GM18508 (cell line): ENCODE measurements around the gene ATG4D.
"Not testable (repeated sequence)": the region's sequence is repeated elsewhere in the genome, so short reads cannot be mapped to it uniquely, and the experiment has no call there.

Source experiments
- ATAC-seq: cut with Tn5 transposase; IDR thresholded peaks from one replicate; pipeline ENCODE4 v1.9.1; 2021; ENCODE audit warnings: moderate number of reproducible peaks; ENCODE audit not compliant: insufficient read depth, unreplicated experiment

The ATG4D gene

DNA sequence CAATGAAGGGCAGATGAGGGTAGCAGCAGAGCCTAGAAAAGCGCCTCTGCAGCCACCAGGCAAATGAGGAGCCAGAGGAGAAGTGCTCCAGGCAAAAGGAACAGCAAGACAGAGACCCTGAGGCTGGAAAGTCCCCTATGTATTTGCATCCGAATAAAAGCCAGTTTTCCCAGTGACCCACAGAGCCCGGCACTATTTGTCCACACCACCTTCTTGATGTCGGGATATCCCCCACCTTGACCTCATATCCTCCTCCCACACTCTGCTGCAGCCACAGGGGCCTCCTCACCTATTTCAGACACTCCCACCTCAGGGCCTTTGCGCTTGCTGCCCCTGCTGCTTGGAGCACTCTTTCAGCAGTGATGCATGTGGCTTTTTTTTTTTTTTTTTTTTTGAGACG, 6.6 kb downstream of the ATG4D start:
- no peak for ATAC-seq

- not testable (repeated sequence) for ATAC-seq
These were observed 7.3 kb downstream of the ATG4D start for GRCh38 chr19:10551006-10551405.

DNA sequence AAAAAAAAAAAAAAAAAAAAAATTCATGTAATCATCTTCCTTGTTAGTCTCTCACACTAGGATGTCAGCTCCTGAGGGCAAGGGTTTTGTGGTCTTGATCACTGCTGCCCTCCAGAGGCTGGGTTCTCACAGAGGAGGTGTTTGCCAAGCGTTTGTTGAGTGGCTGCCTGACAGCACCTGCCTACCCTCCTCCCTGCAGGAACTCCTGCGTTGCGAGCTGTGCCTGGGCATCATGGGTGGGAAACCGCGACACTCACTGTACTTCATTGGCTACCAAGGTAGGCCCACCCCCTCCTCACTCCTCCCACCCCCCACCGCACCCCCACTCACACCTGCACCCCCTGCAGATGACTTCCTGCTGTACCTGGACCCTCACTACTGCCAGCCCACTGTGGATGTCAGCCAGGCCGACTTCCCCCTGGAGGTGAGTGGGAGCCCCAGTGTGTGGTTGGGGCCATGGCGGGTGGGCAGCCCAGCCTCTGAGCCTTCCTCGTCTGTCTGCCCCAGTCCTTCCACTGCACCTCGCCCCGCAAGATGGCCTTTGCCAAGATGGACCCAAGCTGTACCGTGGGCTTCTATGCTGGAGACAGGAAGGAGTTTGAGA, 8.1 kb downstream of the ATG4D start:
- no peak for ATAC-seq

DNA sequence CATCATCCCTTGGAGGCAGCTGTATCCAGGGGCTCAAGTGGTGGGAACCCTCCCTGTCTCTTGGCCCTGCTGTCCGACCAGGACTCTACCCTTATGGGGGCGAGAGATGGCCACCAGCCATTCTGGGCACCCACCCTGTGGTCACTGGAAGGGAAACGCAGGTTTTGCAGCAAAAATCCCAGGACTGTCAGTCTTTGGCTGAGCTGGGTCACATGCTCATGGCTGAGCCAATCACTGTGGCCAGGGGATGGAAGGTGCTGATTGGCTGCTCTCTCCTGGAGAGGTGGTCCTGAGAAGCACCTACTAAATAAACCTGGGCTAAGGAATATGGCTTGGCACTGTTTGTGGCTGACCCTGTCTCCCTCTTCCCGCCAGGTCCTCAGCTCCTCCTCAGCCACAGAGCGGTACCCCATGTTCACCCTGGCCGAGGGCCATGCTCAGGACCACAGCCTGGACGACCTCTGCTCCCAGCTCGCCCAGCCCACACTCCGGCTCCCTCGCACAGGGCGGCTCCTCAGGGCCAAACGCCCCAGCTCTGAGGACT, 8.9 kb downstream of the ATG4D start:
- ATAC-seq, result no peak

GRCh38 chr19:10553087-10553667, 9.5 kb downstream of the ATG4D start:
- ATAC-seq, result no peak

- no peak for ATAC-seq
These were observed 10.3 kb downstream of the ATG4D start for GRCh38 chr19:10553943-10554381.

DNA sequence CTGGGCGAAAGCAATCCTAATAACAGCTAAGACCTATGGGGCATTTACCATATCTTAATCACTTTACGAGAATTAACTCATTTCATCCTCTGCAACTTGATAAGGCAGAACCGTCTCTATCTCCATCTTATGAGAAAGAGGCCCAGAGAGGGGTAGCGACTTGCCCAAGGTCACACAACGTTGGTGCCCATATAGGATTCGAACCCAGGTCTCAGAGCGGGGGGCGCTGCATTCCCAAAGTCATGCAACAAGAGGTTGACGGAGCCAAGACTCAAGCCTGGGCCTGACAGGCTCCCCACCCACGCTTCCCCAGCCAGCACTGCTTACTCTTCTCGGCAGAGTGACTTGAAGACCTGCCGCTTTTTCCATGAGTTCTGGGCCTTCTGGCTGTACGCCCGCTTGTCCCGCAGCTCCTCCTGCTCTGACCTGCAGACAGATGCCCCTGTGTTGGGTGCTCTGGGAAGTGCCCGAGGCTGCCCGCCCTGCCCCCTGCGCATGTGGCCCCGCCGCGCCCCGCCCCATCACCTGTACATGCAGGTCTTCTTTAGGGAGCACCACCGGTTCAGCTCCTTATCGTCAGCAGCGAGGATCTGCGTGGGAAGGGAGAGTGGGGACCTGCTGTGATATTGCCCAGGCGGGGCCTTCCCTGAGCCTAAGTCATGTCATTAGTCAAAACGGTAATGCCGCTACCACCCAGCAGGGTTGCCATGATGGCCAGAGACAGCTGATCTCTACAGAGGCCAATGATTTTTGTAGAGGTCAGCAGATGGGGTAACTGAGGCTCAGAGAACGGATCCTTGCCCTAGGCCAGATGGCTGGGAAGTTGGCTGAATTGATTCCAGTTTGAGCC, 11.3 kb downstream of the ATG4D start:
- ATAC-seq, result no peak

DNA sequence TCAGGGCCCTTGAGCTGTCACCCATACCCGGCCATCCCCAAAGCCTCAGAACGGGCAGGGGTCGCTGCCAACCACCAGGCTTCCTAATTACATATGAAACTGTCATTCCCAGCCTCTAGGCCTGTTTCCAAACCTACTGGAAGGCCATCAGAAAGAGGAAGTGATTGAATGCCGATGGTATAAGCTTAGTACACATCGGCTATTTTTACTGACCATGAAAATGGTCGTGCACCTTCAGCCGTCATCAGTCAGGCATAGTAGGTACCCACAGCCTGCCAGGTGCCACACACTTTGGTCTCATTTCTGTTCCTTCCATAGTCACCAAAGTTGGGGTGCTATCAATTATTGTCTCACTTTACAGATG, 11.9 kb downstream of the ATG4D start:
- ATAC-seq, result no peak

DNA sequence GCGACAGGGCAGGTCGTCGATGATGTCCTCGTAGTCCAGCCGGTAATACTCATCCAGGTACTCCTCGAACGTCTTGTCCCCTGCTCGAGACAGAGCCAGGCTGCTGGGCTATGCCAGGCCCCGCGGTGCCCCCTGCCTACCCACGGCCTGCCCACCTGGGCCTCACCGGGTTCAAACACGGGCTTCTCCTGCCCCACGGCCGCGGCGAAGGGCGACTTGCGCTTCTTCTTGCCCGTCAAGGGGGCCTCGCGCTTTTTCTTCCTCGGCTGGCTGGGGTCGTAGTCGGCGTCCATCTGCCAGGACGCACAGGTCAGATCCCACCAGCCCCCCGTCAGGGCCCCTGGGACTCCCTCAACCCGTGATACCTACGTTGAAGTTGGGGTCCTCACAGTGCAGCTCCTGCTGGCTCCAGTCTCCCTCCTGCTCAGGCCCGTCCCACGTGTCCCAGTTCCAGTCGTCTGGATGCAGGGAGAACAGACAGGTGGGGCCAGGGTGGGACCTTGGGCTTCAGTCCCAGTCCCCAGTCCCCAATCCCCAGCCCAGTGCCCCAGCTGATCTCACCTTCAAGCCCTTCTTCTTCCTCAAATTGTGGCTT, 14.0 kb downstream of the ATG4D start:
- no peak for ATAC-seq

- ATAC-seq, result no peak
These were observed 16.4 kb downstream of the ATG4D start for GRCh38 chr19:10560154-10560553.

DNA sequence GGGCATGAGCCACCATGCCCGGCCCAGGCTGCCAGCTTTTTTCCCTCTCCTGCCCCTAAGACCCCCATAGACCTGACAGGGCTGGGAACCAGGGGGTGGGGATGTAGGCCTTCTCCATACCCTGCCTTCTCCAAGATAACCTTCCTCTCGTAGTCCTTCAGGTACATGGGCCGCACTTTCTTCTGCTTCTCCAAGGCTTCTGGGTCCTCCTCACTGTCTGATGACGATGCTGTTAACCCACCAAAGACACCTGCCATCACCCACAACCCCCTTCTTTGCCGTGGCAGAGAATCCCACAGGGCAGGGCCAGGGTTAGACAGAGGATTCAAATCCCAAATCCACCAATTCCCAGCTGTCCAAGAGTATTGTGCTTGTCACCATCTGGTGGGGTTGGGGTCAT, 18.9 kb downstream of the ATG4D start:
- no peak for ATAC-seq

- no peak for ATAC-seq
These were observed 21.4 kb downstream of the ATG4D start for GRCh38 chr19:10565028-10565566.

GRCh38 chr19:10565567-10566407, 22.1 kb downstream of the ATG4D start, which contains the start of gene KRI1:
KRI1 (minus strand) TSS chr19:10566010; CDS start chr19:10565999, 11 bp downstream.
- ATAC-seq, result no peak

DNA sequence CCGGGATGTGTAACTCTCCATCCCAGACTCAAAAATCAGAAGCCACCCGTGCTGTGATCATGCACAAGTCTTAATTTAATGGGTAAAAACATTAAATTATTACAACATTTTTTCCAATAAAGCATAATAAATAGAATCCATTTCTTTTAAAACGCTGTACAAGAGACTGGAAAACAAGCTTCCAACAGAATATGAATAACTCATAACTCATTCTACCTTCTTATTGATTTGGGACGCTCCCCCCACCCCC, 22.6 kb downstream of the ATG4D start:
- no peak for ATAC-seq

GRCh38 chr19:10566658-10567410, 23.1 kb downstream of the ATG4D start:
- peak; percentile 36 for ATAC-seq

DNA sequence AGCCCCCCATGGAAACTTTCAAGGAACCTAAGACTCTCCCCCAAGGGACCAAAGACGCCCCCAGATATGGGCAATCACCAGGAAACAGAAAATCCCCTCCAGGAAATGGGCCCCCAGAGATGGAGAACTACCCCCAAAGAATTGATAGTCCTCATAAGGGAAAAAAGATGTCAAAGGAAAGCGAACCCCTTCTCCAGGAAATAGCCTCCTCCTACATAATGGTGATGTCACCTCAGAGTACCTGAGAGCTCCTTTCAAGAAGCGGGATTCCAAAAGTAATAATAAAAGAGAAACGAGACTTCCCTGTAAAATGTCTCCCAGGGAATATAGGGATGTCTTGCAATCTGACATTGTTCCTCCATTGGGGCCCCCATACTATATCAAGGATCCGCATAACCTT, 24.0 kb downstream of the ATG4D start:
- no peak for ATAC-seq

DNA sequence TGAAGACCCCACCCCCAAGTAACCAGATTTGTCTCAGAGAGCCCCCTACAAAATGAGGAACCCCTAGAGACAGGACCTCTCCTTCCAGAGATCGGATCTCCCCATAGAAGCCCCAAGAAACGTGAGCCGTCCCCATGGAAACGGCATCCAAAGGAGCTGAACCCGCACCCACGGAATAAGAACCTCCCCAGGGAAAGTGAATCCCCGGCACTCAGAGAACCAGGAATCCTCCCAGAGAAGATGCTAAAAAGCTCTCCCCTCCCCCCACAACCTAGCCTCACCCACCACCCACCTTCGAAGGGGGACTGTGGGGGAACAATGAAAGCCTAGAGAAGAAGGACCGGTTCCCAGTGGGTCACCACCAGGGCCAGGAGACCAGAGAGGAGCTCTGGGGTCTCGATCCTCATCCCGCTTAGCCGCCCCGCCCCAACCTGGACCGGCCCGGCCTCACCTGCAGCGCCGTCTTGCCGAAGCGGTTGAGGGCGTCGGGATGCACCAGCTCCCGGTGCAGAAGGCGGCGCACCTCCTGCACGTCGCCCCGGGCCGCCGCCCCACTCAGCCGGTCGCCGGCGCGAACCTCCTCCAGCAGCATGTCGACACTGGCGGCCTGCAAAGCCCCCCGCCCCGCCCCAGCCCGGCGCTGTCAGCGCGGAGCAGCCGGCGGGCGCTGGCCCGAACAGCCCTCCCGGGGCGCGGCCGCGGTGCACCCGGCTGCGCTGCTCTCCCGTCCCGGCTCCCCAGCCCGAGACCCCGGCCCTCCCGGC, 24.5 kb downstream of the ATG4D start:
- ATAC-seq, result no peak

DNA sequence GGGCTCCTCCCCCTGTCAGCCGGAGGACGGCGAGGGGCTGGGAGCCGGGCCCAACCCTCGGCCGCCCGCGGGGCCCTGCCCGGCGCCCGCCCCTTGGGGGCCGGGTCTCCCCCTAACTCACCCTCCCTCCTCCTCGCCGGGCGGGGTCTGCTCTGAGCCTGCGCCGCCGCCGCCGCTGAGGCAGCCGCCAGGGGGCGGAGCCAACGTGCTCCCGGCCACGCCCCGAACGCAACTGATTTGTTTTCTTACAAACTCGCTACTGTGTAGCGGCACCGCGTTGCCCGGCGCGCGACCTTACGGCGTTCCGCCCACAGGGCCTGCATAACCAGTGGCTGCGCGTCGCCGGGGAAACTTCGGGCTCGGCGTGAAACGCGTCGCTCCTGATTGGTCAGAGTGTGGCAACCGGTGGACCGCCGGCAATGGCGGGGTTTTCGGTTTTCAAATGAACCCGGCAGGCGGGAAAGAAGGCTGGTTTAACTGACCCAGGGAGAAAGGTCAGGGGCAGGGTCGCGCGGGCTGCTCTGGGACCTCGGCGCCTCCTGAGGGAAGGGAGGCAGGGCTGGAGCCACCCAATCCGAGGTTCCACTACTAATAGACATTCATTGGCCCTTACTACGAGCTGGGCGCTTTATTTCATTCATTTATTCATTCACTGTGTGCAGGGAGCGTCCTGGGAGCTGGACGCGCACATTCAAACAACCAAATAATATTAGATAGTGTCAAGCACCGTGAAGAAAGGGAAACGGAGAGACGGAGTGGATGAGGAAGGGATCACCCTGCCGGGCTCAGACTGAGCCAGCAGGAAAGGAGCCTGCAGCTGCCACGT, 25.3 kb downstream of the ATG4D start, which contains the start of gene CDKN2D:
Gene CDKN2D, minus strand, starts transcription at position 154 of the 826 bp plus-strand sequence. CDS start 326 bp downstream, outside the sequence.
- ATAC-seq, result peak; percentile 49
